ENCODE measurements around the gene CCNI2.

Gene CCNI2, protein sequence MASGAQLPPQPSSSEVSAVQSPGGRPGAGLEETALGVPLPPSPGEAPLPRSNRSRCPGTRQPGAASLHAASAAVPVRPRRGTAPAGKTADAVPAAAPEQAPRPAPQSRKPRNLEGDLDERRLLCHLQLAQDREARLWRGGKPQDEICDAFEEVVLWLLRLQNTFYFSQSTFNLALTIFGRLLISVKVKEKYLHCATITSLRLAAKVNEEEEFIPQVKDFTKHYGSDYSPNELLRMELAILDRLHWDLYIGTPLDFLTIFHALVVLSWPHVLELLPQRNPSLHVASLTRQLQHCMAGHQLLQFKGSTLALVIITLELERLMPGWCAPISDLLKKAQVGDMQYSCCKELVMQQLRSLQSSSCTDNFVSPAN

DNA sequence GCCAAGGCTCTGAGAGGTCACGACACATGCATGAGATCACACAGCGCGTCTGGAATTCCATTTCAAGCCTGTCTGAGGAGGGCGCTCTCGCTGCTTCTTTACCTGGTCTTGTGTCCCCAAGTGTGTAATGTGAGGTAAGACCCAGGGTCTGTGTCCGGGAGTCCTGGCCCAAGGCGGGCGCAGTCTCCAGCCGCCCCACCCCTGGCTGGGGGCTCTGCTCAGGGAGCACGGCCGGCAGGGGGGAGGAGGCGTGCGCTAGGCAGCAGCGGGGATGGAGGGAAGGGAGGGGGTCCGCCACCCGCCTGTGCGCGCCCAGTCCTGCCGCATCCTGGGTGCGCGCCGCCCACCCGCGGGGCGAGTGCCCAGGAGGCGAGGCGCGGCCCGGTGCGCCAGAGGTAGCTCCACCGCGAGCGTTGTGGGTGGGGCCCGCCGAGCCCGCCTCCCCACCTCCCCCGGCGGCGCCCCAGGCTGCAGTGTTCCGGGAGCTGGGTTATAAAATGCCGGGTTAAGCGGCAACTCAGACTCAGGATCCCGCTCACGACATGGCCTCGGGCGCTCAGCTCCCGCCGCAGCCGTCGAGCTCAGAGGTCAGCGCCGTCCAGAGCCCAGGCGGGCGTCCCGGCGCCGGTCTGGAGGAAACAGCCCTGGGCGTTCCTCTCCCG is at the start of gene CCNI2:
Gene CCNI2, plus strand, starts transcription at position 473 of the 662 bp plus-strand sequence. Its CDS starts 70 bp downstream, at position 543.
- peak; percentile 14 for DNase-seq

DNA sequence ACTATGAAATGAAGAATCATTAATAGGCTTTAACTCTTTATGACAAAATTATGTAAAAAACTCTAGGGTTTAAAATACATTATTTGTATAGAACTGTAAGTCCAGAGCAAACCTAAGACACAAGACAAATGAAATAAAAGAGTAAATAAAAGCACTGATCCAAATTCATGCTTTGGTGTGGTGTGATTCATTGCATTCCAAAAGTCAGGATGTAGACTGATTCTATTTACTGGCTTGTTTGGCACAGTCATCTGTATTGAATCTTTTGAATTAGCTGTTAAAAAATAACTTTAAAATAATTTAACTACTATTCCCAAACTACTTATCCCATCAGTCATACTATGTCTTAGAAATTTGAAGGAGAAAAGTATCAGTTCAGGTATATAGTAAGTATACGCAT is 42.4 kb upstream of the CCNI2 start:
- no peak for DNase-seq

DNA sequence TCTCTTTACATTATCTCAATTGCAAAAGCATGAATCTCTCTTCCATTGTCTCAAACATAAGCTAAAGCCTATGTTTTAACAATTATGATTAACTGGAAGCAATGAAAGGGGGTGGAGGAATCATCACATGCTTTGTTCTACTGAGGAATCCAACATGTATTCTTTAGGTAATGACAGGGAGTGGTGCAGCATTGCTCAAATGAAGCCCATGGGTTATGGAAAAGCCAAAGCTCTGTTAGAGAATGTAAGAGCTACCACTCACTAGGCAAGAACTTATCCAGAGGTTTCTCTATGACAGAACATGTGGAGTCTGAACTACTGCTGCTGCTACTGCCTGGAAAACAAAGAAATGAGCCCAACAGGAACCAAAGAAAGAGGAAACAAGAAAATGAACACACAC is 38.6 kb upstream of the CCNI2 start:
- no peak for DNase-seq

DNA sequence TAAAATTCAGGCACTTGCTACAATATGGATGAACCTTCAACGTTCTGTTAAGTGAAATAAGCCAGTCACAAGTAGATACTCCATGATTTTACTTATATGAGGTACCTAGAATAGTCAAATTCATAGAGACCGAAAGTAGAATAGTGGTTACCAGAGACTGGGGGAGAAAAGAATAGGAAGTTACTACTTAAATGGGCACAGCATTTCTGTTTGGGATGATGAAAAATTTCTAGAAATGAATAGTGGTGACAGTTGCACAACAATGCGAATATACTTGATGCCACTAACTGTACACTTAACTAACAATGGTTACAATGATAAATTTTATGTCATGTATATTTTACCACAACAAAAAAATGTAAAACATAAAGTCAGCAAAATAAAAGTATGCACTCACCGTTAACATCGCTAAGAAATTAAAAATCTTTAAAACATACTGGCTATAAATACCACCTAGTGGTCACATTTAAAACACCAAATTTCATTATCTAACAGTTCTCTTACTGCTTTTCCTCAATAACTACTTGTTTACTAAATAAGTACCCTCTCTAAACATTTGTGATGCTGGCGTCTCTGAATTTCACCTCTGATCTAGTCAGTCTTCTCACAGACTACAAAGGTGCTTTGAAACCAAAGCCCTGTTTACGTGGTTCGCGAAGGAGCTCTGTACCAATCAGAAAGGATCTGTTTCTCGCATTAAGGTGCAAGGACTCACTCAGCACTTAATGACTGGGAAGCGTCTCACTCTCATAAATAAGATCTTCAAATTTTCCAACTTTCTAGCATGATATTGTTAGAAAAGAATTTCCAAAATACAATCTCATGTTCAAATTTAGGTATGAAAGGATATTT is 32.5 kb upstream of the CCNI2 start:
- no peak for DNase-seq

DNA sequence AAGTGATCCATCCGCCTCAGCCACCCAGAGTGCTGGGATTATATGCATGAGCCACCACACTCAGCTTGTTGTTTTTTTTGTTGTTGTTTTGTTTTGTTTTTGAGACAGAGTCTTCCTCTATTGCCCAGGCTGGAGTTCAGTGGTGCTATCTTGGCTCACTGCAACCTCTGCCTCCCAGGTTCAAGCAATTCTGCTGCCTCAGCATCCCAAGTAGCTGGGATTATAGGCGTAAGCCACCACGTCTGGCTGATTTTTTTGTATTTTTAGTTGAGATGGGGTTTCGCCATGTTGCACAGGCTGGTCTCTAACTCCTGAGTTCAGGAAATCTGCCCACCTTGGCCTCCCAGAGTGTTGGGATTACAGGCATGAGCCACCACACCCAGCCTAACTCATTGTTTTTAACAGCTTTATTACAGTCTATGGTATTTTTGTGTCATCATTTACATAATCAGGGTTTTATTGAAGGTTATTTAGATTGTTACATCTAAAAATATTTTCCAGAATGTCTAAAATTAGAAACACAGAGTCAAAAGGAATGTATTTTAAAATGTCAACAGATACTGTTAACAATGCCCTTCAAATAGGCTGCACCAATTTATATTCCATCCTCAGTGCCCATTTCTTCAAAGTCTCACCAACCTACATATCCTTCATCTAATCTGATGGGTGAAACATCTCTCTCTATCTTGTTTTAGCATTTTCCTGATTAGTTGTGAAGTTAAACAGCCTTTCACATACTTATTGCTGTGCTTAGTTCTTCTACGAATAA is 28.5 kb upstream of the CCNI2 start:
- no peak for DNase-seq

DNA sequence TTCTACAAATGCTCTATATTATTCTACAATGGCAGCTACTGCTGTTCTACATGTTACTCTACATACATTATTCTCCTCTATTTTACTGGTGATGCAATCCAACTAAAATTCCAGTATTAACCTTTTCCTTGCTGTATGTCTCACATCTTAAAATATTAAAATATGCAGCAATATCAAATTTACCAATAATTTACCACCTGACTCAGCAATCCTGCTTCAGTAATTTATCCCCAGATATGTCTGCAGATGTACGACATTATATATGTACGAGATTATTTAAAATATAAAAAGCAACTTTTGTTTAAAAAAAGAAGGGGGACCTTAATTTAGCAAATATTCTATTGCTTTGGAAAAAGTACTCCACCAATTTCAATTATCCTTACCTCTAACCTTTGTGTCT is 21.5 kb upstream of the CCNI2 start:
- no peak for DNase-seq

DNA sequence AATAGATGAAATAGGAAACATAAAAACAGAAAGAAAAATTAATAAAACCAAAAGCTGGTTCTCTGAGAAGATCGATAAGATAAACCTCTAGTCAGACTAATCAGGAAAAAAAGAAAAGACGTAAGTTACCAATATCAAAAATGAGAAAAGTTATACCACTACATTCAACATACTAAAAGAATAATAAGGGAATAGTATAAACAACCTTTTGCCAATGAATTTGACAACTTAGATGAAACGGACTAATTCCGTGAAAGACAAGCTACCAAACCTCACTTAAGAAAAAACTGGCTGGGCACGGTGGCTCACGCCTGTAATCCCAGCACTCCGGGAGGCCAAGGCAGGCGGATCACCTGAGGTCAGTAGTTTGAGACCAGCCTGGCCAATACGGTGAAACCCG is 17.3 kb upstream of the CCNI2 start:
- no peak for DNase-seq

DNA sequence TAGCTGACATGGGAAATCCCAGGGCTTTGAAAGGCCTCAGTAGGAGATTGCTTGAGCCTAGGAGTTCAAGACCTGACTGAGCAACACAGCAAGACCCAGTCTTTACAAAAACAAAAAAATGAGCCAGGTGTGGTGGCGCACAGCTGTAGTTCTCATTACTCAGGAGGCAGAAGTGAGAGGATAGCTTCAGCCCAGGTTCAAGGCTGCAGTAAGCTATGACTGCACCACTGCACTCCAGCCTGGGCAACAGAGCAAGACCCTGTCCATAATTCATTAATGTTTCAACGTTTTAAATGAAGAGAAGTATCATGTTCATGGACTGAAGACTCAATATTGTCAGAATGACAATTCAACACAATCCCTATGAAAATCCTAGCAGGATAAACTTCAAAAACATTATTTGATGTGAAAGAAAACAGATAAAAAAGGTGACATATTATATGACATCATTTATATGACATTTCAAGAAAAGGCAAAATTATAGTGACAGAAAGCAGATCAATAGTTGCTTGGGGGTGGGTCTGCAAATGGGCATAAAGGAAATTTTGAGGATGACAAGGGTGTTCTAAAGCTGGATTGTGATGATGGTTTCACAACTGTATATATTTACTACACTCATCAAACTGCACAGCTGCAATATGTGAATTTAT is 13.6 kb upstream of the CCNI2 start:
- no peak for DNase-seq

DNA sequence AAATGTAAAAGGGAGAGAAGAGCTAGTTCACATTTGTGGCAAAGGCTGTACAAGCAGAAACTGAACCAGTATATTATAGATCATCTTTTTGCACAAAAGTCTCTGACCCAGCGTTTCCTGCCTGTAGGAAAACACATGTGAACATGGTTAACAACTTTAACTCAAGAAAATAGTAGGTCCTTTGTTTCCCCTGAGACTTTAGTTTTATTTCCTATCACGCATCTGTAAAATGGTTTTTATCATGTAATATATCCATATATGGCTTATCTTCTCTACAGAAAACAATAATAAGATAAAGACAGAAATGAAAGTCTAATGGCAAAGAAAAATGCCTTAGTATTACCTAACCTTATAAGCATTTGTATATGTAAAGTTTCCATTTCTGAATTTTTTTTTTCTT is 12.5 kb upstream of the CCNI2 start:
- no peak for DNase-seq

DNA sequence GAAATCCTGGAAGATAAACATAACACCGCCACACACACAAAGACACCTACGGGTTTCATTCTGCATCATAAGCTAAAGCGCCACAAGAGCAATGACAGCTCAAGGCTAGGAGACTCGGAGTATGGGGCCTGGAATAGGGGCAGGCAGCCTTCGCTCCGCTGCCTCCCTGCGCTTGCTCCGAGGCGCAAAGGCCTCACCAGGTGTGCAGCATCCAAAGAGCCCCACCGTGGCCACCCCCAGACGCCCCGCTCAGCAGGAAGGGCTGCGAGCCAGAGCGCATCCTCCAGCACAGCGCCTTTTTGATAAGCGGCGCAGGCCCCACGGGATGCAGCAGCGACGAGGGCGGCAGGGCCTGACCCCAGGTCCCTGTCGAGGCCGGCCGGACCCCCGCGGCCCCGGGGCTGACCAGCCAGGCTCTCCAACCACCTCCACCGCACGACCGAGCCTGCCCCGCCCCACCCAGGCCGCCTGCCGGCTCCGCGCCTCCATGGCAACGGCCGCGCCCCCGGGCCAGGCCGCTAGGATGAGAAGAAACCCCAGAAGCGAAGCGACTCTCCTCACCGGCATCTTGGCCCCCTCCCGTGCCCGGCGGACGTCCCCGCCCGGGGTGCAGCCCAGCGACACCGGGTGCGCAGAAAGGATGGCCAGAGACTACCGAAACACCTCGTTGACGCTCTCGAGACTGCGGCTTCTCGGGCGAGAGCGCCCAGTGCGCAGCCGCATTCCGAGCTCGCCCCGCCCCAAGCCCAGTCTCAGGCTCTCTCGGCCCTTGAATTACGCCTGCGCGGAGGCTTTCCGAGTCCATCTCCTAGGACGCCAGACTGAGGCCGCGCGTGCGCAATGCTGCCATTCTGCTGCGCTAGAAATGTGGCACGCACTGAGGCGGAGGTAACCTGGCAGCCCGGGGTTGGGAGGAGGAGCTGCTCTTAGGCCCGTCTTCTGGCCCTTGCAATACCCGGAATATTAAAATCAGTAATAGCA is 10.1 kb upstream of the CCNI2 start, which contains the start of gene KIF3A:
Gene KIF3A, minus strand, starts transcription at position 694 of the 981 bp plus-strand sequence. Its CDS starts 127 bp downstream, at position 567.
- peak; percentile 81 for DNase-seq

DNA sequence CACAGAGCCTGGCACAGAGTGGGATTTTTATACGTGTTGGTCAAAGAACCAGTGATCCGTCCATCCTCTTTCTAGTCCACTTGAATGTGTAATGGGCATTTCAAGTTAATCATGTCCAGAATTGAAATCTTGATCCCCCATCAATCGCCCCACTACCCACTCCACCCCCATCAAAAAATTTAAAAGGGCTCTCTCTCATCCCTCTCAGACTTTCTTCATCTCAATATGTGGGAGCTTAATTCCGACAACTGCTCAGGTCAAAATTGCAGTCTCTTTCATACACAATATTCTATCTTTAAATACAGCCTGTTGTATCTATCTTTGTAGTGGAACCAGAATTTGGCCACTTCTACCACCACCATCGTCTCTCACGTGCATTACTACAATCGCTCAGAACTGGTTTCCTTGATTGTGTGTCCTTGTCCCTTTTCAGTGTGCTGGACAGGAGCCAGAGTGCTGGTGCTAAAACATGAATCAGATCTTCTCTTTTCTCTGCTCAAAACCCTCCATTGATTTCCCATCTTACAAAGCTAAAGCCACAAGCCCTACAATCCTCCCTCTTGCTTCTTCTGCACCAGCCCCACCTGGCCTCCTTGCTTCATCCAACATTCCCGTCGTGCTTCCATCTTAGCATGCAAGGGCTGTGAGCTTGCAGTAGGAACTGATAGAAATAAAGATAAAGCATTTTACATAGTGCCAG is 9.1 kb upstream of the CCNI2 start:
- no peak for DNase-seq

DNA sequence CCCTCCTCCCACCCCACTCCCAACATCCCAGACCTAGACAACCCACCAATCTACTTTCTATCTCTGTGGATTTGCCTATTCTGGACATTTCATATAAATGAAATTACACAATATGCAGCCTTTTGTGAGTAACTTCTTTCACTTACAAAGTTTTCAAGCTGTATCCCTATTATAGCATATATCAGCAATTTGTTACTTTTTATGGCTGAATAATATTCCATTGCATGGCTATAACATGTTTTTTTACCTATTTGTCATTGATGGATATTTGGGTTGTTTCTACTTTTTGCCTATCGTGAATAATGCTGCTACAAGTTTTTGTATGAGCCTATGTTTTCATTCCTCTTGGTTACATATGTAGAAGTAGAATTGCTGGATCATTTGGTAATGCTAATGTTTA is 8.0 kb upstream of the CCNI2 start:
- DNase-seq: no peak

DNA sequence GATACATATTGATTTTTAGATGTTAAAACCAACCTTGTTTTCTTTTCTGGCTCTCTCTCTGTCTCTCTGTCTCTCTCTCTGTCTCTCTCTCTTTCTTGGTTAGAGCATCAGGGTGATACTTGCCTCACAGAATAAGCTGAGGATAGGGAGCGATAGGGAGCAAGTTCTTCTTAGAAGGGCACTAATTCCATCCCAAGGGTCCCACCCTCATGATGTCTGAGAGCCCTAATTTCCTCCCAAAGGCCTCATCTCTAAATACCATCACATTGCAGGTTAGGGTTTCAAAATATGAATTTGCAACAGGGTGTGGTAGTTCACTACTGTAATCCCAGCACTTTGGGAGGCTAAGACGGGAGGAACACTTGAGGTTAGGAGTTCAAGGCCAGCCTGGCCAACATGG is 5.1 kb upstream of the CCNI2 start:
- DNase-seq: no peak

DNA sequence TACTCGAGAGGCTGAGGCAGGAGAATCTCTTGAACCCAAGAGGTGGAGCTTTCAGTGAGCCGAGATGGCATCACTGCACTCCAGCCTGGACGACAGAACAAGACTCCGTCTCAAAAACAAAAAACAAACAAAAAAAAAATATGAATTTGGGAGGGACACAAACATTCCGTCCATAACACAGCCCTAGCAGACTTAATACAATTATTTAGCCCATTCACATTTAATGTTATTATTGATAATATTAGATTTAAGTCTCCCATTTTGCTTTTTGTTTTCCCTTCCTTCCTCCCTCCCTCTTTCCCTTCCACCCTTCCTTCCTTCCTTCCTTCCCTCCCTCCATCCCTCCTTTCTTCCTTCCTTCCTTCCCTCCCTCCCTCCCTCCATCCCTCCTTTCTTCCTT is 4.6 kb upstream of the CCNI2 start:
- DNase-seq: no peak

DNA sequence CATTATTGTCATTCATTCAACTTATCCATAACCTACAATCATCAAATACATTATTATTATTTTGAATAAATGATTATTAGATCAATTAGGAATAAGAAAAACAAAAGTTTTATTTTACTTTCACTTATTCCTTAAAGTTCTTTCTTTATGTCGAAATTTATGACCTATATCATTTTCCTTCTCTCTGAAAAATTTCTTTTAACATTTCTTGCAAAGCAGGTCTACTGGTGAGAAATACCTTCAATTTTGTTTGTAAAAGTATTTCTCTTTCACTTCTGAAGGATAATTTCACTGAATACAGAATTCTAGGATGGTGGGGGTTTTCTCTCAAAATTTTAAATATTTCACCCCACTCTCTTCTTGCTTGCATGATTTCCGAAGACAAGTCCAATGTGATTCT is 2.6 kb upstream of the CCNI2 start:
- no peak for DNase-seq

DNA sequence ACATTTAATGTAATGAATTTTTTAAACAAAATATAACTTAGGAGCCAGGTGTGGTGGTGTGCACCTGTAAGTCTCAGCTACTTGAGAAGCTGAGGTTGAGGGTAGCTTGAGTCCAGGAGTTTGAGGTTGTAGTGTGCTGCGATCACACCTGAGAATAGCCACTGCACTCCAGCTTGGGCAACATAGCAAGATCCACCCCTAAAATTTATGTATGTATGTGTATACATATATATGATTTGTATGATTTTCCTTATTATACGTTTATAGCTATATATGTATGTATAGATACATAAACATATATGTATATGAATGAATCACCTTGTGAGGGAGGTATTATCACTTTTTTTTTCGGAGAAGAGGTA is 653 bp upstream of the CCNI2 start:
- DNase-seq: no peak

DNA sequence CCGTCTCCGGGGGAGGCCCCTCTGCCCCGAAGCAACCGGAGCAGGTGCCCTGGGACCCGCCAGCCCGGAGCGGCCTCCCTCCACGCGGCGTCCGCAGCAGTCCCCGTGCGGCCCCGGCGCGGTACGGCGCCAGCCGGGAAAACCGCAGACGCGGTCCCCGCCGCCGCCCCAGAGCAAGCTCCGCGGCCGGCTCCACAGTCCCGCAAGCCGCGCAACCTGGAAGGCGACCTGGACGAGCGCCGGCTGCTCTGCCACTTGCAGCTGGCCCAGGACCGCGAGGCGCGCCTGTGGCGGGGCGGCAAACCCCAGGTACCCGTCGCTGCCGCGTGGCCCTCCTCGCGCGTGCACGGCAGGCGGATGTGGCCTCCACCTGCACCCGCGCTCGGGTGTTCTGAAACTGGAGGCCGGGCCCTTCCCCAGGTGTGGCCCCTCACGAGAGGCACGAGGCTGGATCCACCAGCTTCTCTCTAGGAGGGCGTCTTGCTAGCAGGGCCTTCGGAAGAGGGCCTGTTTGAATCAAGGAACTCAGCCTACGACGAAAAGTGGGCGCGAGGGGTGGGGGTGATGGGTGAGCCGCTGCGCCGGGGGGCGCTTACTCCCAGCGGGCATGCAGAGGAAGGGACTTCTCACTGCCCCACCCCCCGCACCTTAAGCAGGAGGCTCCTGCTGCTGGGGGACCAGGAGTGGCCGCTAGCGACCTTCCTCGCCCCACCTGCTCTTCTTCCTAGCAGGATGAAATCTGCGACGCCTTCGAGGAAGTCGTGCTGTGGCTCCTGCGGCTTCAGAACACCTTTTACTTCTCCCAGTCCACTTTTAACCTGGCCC is 602 bp downstream of the CCNI2 start:
- no peak for DNase-seq

DNA sequence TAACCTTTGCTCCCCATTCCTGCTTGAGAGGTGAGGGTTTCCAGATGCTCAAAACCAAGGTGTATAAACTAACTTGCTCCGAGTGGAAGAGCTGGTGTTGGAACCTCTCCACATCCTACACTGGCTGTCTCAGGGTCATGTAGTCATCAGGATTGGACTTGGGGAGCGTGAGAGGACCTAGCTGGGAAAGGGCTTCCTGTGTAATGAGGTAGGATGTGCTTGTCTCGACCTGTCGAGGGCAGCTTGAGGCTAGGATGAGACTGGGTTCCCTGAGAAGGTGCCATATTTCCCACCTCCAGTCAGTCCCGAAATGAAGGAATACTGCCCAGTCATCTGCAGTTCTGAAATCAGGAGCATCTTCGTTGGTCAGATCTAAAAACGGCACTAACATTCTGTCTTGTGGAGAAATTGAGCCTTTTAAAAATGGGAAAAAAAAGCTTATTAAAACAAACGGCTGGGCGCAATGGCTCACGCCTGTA is 1.3 kb downstream of the CCNI2 start:
- no peak for DNase-seq

DNA sequence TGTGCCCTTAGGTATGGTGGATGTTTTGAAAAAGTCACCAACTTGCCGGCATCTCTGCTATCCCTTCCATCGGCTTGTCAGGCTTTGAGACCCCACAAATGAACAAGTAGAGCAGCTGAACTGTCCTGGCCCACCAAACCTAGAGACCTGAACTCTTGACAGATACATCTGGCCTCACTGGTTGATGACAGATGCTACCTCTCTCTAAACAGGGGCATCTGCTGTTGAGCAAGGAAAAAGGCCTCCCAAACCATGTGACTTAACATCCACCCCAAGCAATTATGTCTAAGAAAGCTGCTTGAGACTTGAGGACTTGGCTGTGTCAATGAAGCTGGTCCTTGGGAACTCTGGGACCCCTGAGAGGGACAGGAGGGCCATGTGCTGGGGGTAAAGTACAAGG is 2.3 kb downstream of the CCNI2 start:
- DNase-seq: no peak
